Amygdala (tissue), 56 donors: ENCODE results near the gene GAB1.

ENCODE experiments used
- DNase-seq, 56 donors: peaks; one replicate each; lab custom pipeline; 2025; lab: John Stamatoyannopoulos, UW

GAB1 gene

GRCh38 chr4:143383005-143383574 is 46.4 kb downstream of the GAB1 start:
- DNase-seq, result no peak

GRCh38 chr4:143384381-143384994 is 47.8 kb downstream of the GAB1 start:
- DNase-seq, result no peak

- DNase-seq, result no peak
Measured at GRCh38 chr4:143386812-143387211, 50.1 kb downstream of the GAB1 start.

- no peak for DNase-seq
Measured at GRCh38 chr4:143389579-143390195, 53.0 kb downstream of the GAB1 start.

GRCh38 chr4:143390764-143391163 is 54.1 kb downstream of the GAB1 start:
- DNase-seq, result peak in 2 of 56 donors; percentile 22 to 25

- no peak for DNase-seq
Measured at GRCh38 chr4:143391261-143391660, 54.6 kb downstream of the GAB1 start.

- no peak for DNase-seq
Measured at GRCh38 chr4:143391895-143392294, 55.2 kb downstream of the GAB1 start.

- no peak for DNase-seq
Measured at GRCh38 chr4:143393195-143393594, 56.5 kb downstream of the GAB1 start.

- DNase-seq, result no peak
Measured at GRCh38 chr4:143394739-143395453, 58.2 kb downstream of the GAB1 start.

- no peak for DNase-seq
Measured at GRCh38 chr4:143396695-143397094, 60.0 kb downstream of the GAB1 start.

- no peak for DNase-seq
Measured at GRCh38 chr4:143397335-143397734, 60.7 kb downstream of the GAB1 start.

GRCh38 chr4:143397887-143398286 is 61.2 kb downstream of the GAB1 start:
- DNase-seq, result no peak

GRCh38 chr4:143399113-143399949 is 62.7 kb downstream of the GAB1 start:
- peak in 1 of 56 donors; percentile 45 for DNase-seq

GRCh38 chr4:143400082-143400481 is 63.4 kb downstream of the GAB1 start:
- DNase-seq, result peak in 5 of 56 donors; percentile 8 to 31 (median 24)

- DNase-seq, result peak in 12 of 56 donors; percentile 3 to 61 (median 20)
Measured at GRCh38 chr4:143402776-143403552, 66.3 kb downstream of the GAB1 start.

GRCh38 chr4:143403553-143403820 is 66.8 kb downstream of the GAB1 start:
- DNase-seq, result no peak

GRCh38 chr4:143404555-143404954 is 67.9 kb downstream of the GAB1 start:
- no peak for DNase-seq

GRCh38 chr4:143405075-143405730 is 68.5 kb downstream of the GAB1 start:
- DNase-seq, result no peak

- DNase-seq, result peak in 1 of 56 donors; percentile 25
Measured at GRCh38 chr4:143406523-143406922, 69.8 kb downstream of the GAB1 start.
